ENCODE data around the gene STXBP6. TPM values are rescaled to one million over a fixed set of nuclear protein-coding genes. Genes with fewer than 3 reads are reported as not detected.

STXBP6 gene
- total and polyA plus RNA-seq, 12 donors = 12.2 to 49.0 (median 24.4) TPM

- no peaks in the 10 kb centered on the region for H3K36me3 ChIP-seq
- WGBS, 2 donors = 60 to 69% methylated on average over 7 of the region's 7 CpGs
- no peak for ATAC-seq
Measured at GRCh38 chr14:25044106-25044698, 5.7 kb downstream of the STXBP6 start.

GRCh38 chr14:25042362-25043299 is 7.3 kb downstream of the STXBP6 start:
- intact Hi-C loops (cut with DNase I) = loop anchor here (1.0 to 10.0 kb wide), 9 partner anchors 35 to 308 kb away; no protein-coding TSS in a partner anchor
- DNase-seq (peak in 1 of 2 donors; percentile 50), ATAC-seq (peak in 6 of 8 donors; percentile 23 to 60 (median 49))
- Histone ChIP-seq H3K4me1 (peaks cover 0 to 52% (median 31%) of the 10 kb centered on the region in 9 donors), H3K27ac (peak overlapping the region in 3 of 10 donors; percentile 2 to 52 (median 11)), H3K4me3 (peak overlapping the region in 2 of 10 donors; percentile 16 to 26), H3K36me3 (no peaks in the 10 kb centered on the region), H3K9me3 (no peaks in the 10 kb centered on the region), H3K27me3 (peaks cover 0 to 2% (median 0%) of the 10 kb centered on the region in 7 donors)
- peak in 8 of 9 donors; percentile 44 to 72 (median 60) for TF ChIP-seq CTCF (IDR thresholded peaks at IDR 0.05)
- 73 to 76% methylated on average over 14 of the region's 14 CpGs for WGBS, 2 donors

More at GRCh38 chr14:25044106-25044698, 5.7 kb downstream of the STXBP6 start:
- TF ChIP-seq CTCF (IDR thresholded peaks at IDR 0.05) = no peak
- intact Hi-C loops (cut with DNase I) = loop anchor here in 9 of 10 donors (5.0 to 10.0 kb wide), 6 partner anchors 37 to 309 kb away; no protein-coding TSS in a partner anchor
- Histone ChIP-seq H3K4me3 (no peak overlapping the region), H3K27me3 (peaks cover 0 to 18% (median 0%) of the 10 kb centered on the region in 7 donors), H3K27ac (peak overlapping the region in 2 of 10 donors; percentile 6 to 22), H3K4me1 (peaks cover 0 to 58% (median 41%) of the 10 kb centered on the region in 9 donors), H3K9me3 (no peaks in the 10 kb centered on the region)
- no peak for DNase-seq

GRCh38 chr14:25041898-25042297 is 8.0 kb downstream of the STXBP6 start:
- 71 to 75% methylated on average over 2 of the region's 2 CpGs for WGBS, 2 donors
- intact Hi-C loops (cut with DNase I) = loop anchor here (2.0 to 10.0 kb wide), 8 partner anchors 35 to 307 kb away; no protein-coding TSS in a partner anchor

More at GRCh38 chr14:25041898-25042297, 8.0 kb downstream of the STXBP6 start:
- Histone ChIP-seq H3K9me3 (no peaks in the 10 kb centered on the region), H3K4me1 (peaks cover 0 to 57% (median 34%) of the 10 kb centered on the region in 9 donors), H3K36me3 (no peaks in the 10 kb centered on the region), H3K4me3 (no peak overlapping the region), H3K27me3 (no peaks in the 10 kb centered on the region), H3K27ac (peak overlapping the region in 2 of 10 donors; percentile 2 to 52)
- DNase-seq = no peak
- ATAC-seq = no peak
- no peak for TF ChIP-seq CTCF (IDR thresholded peaks at IDR 0.05)
